Vagina (tissue), 2 donors: ENCODE measurements around the gene MAP3K3.

Experiments used
- POLR2A ChIP-seq, 2 donors: fragments of 450-650 bp; IDR thresholded peaks; one replicate each; pipeline ENCODE4 v1.6.1; 2017; ENCODE audit warnings: antibody characterized with exemption in 2 of 2, mild to moderate bottlenecking in 2 of 2, moderate library complexity in 2 of 2
- POLR2AphosphoS5 ChIP-seq, 2 donors: sonication (generic); formaldehyde crosslinking; IDR thresholded peaks; one replicate each; pipeline ENCODE4 v1.9.0; 2017; ENCODE audit warnings: antibody characterized with exemption in 2 of 2, mild to moderate bottlenecking in 2 of 2, low read depth in 1 of 2; ENCODE audit not compliant: insufficient read depth in 1 of 2
- TF ChIP-seq, protein P1 (sequence below), 3 experiments: fragments of 450-650 bp in 2 of 3; fragments of 200-600 bp in 1 of 3; sonication (generic) in 1 of 3; IDR thresholded peaks; one replicate each; pipeline ENCODE4 v1.5.1; 2017 to 2019; ENCODE audit warnings: antibody characterized with exemption in 3 of 3, mild to moderate bottlenecking in 2 of 3, moderate library complexity in 2 of 3

DNA sequence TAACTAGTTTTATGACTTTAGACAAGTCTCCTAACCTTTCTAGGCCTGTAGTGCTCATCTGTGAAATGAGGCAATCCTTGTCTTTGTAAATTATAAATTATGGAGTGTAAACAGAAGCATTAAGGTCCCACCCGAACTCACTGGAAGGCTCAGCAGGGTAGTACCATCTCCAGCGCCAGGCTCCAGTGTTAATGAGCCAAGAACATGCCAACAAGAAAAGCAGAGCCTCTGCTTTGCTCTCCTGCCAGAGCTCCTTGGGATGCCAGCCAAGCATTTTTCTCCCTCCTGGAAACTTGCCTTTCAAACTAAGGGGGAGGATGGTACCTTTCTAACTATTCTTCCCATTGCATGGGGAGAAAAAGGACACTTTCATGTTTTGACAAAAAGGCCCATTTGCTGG, 62.8 kb downstream of the MAP3K3 start:
- TF ChIP-seq POLR2AphosphoS5 (IDR thresholded peaks at IDR 0.05; ENCODE audit: insufficient read depth in 1 of 2, low read depth in 1 of 2) (peak in 1 of 2 donors; percentile 31), POLR2A (IDR thresholded peaks at IDR 0.05) (no peak)
- TF ChIP-seq, protein P1, sequence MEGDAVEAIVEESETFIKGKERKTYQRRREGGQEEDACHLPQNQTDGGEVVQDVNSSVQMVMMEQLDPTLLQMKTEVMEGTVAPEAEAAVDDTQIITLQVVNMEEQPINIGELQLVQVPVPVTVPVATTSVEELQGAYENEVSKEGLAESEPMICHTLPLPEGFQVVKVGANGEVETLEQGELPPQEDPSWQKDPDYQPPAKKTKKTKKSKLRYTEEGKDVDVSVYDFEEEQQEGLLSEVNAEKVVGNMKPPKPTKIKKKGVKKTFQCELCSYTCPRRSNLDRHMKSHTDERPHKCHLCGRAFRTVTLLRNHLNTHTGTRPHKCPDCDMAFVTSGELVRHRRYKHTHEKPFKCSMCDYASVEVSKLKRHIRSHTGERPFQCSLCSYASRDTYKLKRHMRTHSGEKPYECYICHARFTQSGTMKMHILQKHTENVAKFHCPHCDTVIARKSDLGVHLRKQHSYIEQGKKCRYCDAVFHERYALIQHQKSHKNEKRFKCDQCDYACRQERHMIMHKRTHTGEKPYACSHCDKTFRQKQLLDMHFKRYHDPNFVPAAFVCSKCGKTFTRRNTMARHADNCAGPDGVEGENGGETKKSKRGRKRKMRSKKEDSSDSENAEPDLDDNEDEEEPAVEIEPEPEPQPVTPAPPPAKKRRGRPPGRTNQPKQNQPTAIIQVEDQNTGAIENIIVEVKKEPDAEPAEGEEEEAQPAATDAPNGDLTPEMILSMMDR (IDR thresholded peaks at IDR 0.05): no peak
